ENCODE results near the gene RDX. TPM values are rescaled to one million over a fixed set of nuclear protein-coding genes. Genes with fewer than 3 reads are reported as not detected.

The RDX gene
- total and polyA plus RNA-seq, 2 of the 13 experiments (the other 11 are each of a cell fraction or from before 2014, with no cell fraction given): 20.7 to 63.1 TPM

DNA sequence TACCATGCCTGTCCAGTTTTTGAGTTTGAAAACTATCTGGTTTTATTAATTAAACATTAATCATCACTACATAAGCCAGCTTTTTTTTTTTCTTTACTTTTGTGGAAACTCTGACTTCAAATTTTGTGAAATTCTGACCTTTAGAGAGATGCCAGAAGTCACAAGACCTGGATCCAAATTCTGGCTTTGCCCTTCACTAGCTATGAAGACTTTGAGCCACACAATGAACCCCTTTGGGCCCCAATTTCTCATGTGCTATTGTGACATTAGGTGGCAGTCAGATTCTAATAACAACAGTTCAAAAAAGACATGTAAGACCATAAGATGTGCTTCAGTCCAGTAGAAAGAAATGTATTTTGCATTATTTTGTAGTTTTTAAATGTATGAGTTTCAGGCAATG is 142.9 kb downstream of the RDX start:
- in situ Hi-C loops (cut with HindIII; ENCODE audit: extremely low pct_ligation_motif_present, low pct_unique_long_range_greater_than_20kb): no loop called here
- no peaks in the 10 kb centered on the region for H3K4me1 ChIP-seq (ENCODE audit: insufficient read depth, low read length)
- H3K9ac ChIP-seq (ENCODE audit: insufficient read depth, low read depth, low read length): no peak overlapping the region
- POLR2A ChIA-PET: no interaction called here
- no peak overlapping the region for H2AFZ ChIP-seq (ENCODE audit: low read length)
- no peak for FAIRE-seq
- no peak overlapping the region for H3K27ac ChIP-seq (ENCODE audit: extremely low read length, insufficient read depth, low read length)
- BruUV-seq (replicated peaks): no TSS peak
- H3K36me3 ChIP-seq (replicated peaks in 1 of 2; ENCODE audit: control insufficient read depth in 1 of 2, insufficient read depth in 2 of 2, low read length in 2 of 2): no peaks in the 10 kb centered on the region
- no peaks in the 10 kb centered on the region for H3K9me3 ChIP-seq (ENCODE audit: low read length)
- no peak for ATAC-seq
- H3K79me2 ChIP-seq (ENCODE audit: insufficient read depth, low read length): no peaks in the 10 kb centered on the region
- CTCF ChIA-PET (ENCODE audit: low intra/inter-chr PET ratio, low total read pairs): no interaction called here
- H4K20me1 ChIP-seq (ENCODE audit: insufficient read depth, low read length): no peaks in the 10 kb centered on the region
- no peak overlapping the region for H3K4me2 ChIP-seq (ENCODE audit: low read depth, low read length)
- H3K4me3 ChIP-seq (replicated peaks in 1 of 3; ENCODE audit: insufficient read depth in 1 of 3, low read depth in 2 of 3, low read length in 3 of 3): no peak overlapping the region
- intact Hi-C loops (cut with micrococcal nuclease; ENCODE audit: unreplicated experiment): no loop called here
- H3K27me3 ChIP-seq (ENCODE audit: control insufficient read depth in 1 of 2, insufficient read depth in 2 of 2, low read length in 2 of 2): no peaks in the 10 kb centered on the region
- no peak for DNase-seq (ENCODE audit: low spot score)
- TF ChIP-seq GTF2F1 (IDR thresholded peaks at IDR 0.05; ENCODE audit: low read length): no peak
- TF ChIP-seq, protein P1, sequence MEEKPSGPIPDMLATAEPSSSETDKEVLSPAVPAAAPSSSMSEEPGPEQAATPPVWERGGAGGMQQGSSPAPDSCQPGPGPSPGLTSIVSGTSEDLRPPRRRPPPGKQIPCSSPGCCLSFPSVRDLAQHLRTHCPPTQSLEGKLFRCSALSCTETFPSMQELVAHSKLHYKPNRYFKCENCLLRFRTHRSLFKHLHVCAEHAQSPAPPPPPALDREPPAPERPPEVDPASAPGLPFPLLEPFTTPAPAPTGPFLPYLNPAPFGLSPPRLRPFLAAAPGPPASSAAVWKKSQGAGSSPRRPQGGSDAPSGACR (CRISPR knock-in tag; IDR thresholded peaks at IDR 0.05): no peak
- no peak for TF ChIP-seq ZNF337 (CRISPR knock-in tag; IDR thresholded peaks at IDR 0.05; ENCODE audit: borderline replicate concordance, low read depth)
- no peak for TF ChIP-seq SMARCE1 (IDR thresholded peaks at IDR 0.05; ENCODE audit: borderline replicate concordance)
- TF ChIP-seq E2F5 (CRISPR knock-in tag; conservative IDR thresholded peaks at IDR 0.05): no peak
- TF ChIP-seq ZBTB2 (CRISPR knock-in tag; IDR thresholded peaks at IDR 0.05; ENCODE audit: low read depth): no peak
- TF ChIP-seq, protein P2, sequence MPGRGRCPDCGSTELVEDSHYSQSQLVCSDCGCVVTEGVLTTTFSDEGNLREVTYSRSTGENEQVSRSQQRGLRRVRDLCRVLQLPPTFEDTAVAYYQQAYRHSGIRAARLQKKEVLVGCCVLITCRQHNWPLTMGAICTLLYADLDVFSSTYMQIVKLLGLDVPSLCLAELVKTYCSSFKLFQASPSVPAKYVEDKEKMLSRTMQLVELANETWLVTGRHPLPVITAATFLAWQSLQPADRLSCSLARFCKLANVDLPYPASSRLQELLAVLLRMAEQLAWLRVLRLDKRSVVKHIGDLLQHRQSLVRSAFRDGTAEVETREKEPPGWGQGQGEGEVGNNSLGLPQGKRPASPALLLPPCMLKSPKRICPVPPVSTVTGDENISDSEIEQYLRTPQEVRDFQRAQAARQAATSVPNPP (CRISPR knock-in tag; IDR thresholded peaks at IDR 0.05): no peak
- TF ChIP-seq SMAD3 (CRISPR knock-in tag; IDR thresholded peaks at IDR 0.05): no peak
- TF ChIP-seq, protein P3, sequence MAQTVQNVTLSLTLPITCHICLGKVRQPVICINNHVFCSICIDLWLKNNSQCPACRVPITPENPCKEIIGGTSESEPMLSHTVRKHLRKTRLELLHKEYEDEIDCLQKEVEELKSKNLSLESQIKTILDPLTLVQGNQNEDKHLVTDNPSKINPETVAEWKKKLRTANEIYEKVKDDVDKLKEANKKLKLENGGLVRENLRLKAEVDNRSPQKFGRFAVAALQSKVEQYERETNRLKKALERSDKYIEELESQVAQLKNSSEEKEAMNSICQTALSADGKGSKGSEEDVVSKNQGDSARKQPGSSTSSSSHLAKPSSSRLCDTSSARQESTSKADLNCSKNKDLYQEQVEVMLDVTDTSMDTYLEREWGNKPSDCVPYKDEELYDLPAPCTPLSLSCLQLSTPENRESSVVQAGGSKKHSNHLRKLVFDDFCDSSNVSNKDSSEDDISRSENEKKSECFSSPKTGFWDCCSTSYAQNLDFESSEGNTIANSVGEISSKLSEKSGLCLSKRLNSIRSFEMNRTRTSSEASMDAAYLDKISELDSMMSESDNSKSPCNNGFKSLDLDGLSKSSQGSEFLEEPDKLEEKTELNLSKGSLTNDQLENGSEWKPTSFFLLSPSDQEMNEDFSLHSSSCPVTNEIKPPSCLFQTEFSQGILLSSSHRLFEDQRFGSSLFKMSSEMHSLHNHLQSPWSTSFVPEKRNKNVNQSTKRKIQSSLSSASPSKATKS (CRISPR knock-in tag; IDR thresholded peaks at IDR 0.05): no peak
- TF ChIP-seq, protein P4, sequence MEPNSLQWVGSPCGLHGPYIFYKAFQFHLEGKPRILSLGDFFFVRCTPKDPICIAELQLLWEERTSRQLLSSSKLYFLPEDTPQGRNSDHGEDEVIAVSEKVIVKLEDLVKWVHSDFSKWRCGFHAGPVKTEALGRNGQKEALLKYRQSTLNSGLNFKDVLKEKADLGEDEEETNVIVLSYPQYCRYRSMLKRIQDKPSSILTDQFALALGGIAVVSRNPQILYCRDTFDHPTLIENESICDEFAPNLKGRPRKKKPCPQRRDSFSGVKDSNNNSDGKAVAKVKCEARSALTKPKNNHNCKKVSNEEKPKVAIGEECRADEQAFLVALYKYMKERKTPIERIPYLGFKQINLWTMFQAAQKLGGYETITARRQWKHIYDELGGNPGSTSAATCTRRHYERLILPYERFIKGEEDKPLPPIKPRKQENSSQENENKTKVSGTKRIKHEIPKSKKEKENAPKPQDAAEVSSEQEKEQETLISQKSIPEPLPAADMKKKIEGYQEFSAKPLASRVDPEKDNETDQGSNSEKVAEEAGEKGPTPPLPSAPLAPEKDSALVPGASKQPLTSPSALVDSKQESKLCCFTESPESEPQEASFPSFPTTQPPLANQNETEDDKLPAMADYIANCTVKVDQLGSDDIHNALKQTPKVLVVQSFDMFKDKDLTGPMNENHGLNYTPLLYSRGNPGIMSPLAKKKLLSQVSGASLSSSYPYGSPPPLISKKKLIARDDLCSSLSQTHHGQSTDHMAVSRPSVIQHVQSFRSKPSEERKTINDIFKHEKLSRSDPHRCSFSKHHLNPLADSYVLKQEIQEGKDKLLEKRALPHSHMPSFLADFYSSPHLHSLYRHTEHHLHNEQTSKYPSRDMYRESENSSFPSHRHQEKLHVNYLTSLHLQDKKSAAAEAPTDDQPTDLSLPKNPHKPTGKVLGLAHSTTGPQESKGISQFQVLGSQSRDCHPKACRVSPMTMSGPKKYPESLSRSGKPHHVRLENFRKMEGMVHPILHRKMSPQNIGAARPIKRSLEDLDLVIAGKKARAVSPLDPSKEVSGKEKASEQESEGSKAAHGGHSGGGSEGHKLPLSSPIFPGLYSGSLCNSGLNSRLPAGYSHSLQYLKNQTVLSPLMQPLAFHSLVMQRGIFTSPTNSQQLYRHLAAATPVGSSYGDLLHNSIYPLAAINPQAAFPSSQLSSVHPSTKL (CRISPR knock-in tag; IDR thresholded peaks at IDR 0.05): no peak
- TF ChIP-seq ZNF362 (CRISPR knock-in tag; IDR thresholded peaks at IDR 0.05; ENCODE audit: borderline replicate concordance): no peak
- TF ChIP-seq ZNF17 (CRISPR knock-in tag; IDR thresholded peaks at IDR 0.05): no peak
- no peak for TF ChIP-seq ZNF629 (CRISPR knock-in tag; conservative IDR thresholded peaks at IDR 0.05)

Measured in HepG2 (cell line).